ENCODE results near the gene DLGAP1.
"Not testable (repeated sequence)": the region's sequence is repeated elsewhere in the genome, so short reads cannot be mapped to it uniquely, and the experiment has no call there.

Gene DLGAP1

GRCh38 chr18:4077204-4077603, 377.9 kb downstream of the DLGAP1 start:
- no peak for DNase-seq (ENCODE audit: low spot score)

- no peak for DNase-seq (ENCODE audit: low spot score)
Observed at GRCh38 chr18:4074647-4075046, 380.5 kb downstream of the DLGAP1 start.

DNA sequence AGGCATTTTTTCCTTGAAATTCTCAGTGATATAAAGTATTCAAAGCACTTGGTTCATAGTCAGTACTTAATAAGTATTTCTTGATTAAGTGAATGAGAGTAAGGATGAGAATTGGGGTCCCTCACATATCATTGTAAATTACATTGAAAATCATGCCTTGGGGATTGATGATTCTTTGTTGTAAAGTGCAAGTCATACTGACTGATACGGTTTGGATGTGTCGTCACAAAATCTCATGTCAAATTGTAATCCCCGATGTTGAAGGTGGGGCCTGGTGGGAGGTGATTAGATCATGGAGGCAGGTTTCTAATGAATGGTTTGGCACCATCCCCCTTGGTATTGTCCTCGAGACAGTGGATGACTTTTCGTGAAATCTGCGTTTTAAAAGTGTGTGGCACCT, 385.9 kb downstream of the DLGAP1 start:
- DNase-seq (ENCODE audit: low spot score) = no peak

DNA sequence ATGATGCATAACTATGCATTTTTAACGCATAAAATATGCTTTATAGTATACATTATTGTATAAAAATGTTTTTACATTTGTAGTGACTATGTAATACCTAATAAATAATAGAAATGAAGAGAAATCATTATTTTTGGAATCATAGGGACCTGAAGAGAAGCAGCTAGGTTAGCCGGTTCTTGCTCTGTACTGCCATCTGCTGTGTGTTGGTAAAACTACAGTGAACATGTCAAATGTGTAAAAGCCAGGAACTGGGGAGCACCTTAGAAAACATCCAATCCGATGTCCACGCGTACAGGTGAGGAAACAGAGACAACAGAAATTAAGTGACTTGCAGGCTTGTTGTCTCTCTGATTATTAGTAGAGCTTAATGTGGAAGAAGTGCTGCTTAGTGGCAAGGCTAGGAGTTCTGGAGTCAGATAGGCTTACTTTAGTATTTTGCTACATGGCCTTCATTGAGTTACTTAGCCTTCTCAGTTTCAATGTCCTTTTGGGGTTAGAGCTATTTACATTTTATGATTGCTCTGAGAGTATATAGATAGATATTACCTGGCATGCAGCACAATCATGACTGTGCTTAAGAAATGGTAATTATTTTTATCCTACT, 386.5 kb downstream of the DLGAP1 start:
- peak; percentile 50 for DNase-seq (ENCODE audit: low spot score)

DNA sequence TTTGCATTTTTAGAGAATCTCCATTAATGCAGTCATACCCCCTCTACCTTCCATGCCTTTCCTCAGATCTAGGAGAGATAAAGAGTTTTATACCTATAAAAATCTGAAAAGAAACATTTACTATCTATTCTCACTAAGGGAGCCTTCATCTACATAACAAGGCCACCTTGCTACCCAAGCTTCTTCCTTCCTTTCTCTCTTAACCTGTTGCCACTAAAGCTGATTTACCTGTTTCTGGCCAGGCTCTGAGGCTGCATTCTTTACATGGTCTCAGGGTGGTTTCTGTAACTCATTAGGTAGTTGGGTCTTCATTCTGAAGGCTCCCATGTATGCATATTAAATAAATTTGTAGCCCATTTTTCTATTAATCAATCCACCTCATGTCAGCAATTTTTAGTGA, 391.6 kb downstream of the DLGAP1 start:
- no peak for DNase-seq (ENCODE audit: low spot score)

GRCh38 chr18:4060427-4061281, 394.5 kb downstream of the DLGAP1 start:
- no peak for DNase-seq (ENCODE audit: low spot score)

GRCh38 chr18:4058179-4058578, 396.9 kb downstream of the DLGAP1 start:
- DNase-seq (ENCODE audit: low spot score) = no peak

GRCh38 chr18:4040391-4041092, 414.6 kb downstream of the DLGAP1 start:
- no peak for DNase-seq (ENCODE audit: low spot score)

- no peak for DNase-seq (ENCODE audit: low spot score)
Observed at GRCh38 chr18:4035521-4035920, 419.6 kb downstream of the DLGAP1 start.

GRCh38 chr18:4034815-4035214, 420.3 kb downstream of the DLGAP1 start:
- DNase-seq (ENCODE audit: low spot score) = not testable (repeated sequence)

DNA sequence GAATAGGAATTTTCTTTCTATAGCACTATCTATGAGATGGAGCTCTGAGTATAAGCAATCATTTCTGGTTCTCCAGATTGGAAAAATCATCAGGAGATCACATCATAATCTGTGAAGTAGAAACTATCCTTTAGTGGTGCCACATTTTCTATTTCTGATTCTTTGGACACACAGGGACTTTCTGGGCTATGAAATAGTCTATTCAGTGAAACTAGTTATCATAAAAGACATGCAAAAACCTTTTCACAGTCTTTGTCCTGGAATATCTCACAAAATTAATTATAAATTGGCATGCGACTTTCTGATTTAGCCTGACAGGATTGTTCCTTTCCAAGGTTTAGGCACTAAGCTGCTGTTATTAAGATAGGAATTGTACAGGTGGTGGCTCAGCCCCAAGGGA, 428.6 kb downstream of the DLGAP1 start:
- DNase-seq (ENCODE audit: low spot score) = no peak

DNA sequence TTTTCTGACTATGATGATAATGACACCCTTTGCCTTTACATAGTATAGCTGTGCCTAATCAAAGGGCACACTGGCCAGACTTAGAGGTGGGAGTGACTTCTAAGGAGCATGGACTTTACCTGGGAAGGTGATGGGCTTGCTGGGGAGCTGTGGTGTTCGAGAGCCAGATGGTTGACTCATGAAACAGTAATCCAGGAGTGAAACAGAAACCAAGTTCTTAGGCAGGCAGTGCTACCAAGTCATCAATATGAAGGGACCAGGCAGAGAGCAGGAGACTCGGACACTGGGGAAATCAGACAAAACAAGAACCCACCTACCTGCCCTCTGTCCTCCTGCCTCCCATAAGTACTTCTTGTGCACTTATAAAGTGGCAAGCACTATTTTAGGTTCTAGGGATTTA, 430.4 kb downstream of the DLGAP1 start:
- no peak for DNase-seq (ENCODE audit: low spot score)

DNA sequence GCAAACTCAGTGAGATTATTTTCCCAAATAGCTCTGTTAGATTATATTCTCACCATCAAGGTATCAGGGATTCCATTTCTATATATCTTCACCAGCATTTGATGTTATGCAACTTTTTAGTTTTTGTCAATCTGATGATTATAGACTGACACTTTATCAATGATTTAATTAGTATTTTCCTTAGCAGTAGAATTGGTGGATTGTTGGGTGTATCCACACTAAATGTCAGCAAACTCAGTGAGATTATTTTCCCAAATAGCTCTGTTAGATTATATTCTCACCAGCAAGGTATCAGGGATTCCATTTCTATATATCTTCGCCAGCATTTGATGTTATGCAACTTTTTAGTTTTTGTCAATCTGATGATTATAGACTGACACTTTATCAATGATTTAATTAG, 432.4 kb downstream of the DLGAP1 start:
- not testable (repeated sequence) for DNase-seq (ENCODE audit: low spot score)

DNA sequence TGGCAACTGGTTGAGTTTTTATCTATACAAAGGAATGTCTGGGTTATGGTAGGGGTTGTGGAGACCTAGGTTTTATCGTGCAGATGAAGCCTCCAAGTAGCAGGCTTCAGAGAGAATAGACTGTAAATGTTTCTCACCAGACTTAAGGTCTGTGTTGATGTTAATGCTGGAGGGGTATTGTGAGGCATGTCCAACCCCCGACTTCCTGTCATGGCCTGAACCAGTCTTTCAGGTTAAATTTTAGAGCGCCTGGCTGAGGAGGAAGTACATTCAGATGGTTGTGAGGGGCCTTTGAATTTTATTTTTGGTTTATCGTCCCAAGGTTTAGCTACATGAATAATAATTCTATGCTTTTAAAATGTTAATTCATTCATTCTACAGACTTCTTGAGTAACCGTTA, 435.1 kb downstream of the DLGAP1 start:
- no peak for DNase-seq (ENCODE audit: low spot score)

DNA sequence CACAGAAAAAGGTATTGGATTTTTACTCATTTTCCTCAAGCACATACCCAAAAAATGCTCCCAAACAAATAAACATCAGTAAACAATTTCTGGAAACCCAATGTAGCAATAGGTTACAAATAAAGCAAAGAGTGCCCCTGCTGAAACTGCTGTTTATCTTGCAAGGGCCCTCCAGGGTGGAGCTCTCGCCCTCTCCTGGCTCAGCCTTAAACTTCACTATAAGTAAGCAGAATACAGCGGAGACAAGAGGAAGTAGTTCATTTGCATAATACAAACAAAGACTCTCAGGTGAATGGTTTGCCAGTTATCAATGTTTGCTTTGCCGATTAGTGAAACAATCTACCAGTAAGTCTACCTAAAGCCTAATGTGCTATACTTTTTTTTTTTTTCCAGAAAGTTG, 437.6 kb downstream of the DLGAP1 start:
- no peak for DNase-seq (ENCODE audit: low spot score)

DNA sequence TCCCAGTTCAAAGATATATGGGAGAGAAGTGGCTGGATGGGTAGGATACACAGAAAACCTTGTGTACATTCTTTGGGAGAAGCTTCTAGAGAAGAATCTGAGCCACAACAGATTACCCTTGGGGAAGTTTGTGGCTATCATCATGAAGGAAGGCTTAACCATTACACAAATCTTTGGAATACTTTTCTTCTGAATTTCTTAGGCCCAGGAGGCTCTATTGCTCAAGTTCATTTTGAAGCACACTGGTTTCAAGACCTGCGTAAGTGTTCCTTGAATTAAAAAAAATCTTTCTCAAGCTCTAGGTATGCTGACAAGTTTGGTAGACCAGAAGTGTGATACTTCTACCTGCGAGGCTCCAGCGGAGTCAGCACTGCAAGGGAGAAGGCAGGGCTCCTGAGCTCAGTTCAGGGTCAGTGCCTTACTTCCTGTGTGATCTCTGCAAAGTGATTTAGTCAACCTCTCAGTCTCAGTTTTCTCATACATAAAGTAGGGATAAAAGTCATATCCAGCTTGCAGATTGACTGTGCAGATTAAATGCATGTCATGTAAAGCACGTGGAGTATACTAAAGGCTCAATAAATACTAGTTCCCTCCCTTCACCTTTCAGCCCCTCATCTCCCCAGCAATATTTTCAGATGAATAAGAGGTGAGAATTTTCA, 438.6 kb downstream of the DLGAP1 start:
- no peak for DNase-seq (ENCODE audit: low spot score)

DNA sequence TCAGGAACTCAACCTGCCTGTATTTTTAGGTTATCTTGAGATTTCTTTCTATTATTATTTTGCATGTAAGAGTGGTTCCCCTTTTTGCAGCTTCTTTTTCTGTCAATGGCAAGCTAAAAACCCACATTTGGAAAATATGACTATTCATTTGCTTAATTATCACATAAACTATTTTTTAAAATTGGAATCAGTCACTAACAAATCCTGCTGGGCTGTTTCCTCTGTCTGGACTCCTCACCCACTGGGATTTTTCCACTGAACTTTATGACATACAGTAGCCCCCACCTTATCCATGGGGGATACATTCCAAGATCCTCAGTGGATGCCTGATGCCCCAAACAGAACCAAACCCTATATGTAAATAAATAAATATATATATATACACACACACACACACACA, 447.3 kb downstream of the DLGAP1 start:
- DNase-seq (ENCODE audit: low spot score) = no peak

DNA sequence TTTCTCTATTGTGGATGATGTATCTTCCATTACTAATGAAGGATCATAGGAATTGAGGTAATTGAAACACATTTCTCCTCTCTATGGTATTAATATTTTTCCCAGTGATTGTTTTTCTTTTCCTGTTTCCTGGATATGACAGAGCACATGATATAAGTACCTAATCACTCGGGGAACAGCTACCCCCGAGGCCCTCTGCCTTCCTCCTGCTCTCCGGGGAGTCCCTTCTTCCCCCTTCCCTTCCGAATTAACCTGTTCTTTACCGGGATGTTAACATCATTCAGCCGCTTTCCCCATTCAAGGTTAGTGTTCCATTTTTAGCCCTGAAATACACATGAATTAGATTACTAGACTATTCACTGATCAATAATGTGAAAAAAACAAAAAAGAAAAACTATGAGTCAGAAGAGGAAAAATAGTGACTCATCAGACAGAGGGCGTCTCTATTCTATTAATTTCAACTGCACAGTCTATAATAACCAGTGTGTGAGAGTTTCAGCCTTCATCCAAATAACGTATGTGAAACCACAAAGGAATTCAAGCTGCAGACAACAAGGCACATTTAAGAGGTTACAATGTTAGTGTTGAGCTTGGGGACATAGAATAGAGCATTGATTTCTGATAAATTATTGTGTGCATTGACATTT, 450.8 kb downstream of the DLGAP1 start:
- DNase-seq (ENCODE audit: low spot score) = peak; percentile 60

- DNase-seq (ENCODE audit: low spot score) = peak; percentile 38
Observed at GRCh38 chr18:3998698-3999333, 456.3 kb downstream of the DLGAP1 start.

DNA sequence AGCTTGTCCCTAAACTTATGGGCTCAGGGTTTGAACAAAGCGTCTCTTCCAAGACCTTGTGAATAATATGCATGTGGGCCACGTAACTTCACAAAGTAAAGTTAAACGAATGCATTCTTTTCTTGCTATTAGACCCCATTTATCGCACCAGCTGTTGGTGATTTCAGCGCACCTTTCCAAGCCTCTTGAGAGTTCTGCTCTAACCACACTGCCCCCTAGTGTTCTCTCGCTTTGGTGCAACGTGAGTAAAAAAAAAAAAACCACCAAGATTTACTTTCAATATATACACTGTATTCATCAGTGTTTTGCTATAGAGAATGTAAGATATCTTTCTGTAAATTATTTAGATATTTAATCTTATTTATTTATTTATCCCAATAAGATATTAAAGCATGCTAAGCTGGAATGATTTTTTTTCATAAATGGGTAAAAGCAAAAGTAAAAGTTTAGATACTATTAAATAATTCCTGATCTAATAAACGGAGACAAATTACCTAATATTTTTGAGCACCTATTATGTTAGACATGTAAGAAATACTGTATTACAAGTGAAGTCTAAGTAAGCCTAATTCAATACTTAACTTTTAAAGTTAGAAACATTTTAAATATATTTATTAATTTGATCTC, 459.5 kb downstream of the DLGAP1 start:
- DNase-seq (ENCODE audit: low spot score) = peak; percentile 50

All from kidney capillary endothelial cell (primary cell).